Mononuclear cell (primary cell): ENCODE measurements around the gene SLC22A4. TPM values are rescaled to one million over a fixed set of nuclear protein-coding genes. Genes with fewer than 3 reads are reported as not detected.

Experiments
- H3K27me3 ChIP-seq: 2 replicates; pipeline ENCODE4 v1.6.0; 2011; ENCODE audit warnings: low read length, control low read depth; ENCODE audit not compliant: insufficient read depth
- H3K4me1 ChIP-seq: 2 replicates; pipeline ENCODE4 v1.5.1; 2011; ENCODE audit warnings: mild to moderate bottlenecking, low read length, control low read depth; ENCODE audit not compliant: insufficient read depth
- H3K4me3 ChIP-seq: 2 replicates; pipeline ENCODE4 v1.5.1; 2011; ENCODE audit warnings: mild to moderate bottlenecking, low read length, moderate library complexity
- H3K9me3 ChIP-seq: 2 replicates; pipeline ENCODE4 v1.5.1; 2011; ENCODE audit warnings: low read depth, mild to moderate bottlenecking, control low read depth, low read length
- total RNA-seq: library from RNA; depleted of rRNA; stranded (reverse); fragments of >200 nt; gene quantifications from one replicate; pipeline ENCODE4 v1.2.3, GENCODE V29; 2012

The SLC22A4 gene
- total RNA-seq, 1 donor = 2.2 TPM

DNA sequence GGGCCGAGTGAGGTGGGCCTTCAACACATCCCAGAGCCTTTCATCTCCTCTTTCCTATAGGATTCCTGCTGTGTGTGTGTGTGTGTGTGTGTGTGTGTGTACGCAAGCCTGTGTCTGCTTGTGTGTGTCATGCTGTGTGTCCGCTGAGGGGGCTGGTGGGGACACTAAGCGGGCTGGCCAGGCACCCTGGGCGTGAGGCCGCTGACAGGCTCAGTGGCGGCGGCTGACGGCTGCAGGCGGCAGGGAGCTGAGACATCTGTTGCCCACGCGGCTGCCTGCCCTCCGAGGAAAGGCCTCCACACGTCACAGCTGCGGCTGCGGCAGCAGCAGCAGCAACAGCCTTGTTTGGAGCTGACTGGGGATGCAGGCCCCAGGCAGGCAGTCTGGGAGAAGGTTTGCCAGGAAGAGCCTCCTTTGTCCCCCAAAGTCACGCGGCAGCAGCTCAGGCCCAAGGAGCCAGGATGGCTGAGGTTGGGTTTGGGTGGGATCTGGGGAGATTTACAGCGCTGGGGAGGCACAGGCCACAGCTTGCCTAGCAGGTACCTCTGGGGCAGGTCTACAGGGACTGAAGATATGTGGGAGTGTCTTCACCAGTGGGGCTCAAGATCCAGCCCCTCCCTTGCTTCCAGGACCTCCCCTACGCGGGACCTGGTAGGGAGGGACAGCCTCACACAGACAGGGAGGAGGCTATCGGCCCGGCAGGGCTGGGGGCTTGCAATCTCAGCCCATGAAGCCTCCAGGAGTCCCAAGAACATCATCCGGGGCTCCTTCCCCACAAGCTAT is 34.9 kb upstream of the SLC22A4 start:
- Histone ChIP-seq H3K4me1 (no peaks in the 10 kb centered on the region), H3K27me3 (peaks cover 17% of the 10 kb centered on the region), H3K9me3 (no peaks in the 10 kb centered on the region), H3K4me3 (no peak overlapping the region)

GRCh38 chr5:132260051-132260450 is 34.1 kb upstream of the SLC22A4 start:
- Histone ChIP-seq H3K4me1 (no peaks in the 10 kb centered on the region), H3K27me3 (peaks cover 17% of the 10 kb centered on the region), H3K9me3 (no peaks in the 10 kb centered on the region), H3K4me3 (no peak overlapping the region)

- H3K4me3 ChIP-seq = no peak overlapping the region
- no peaks in the 10 kb centered on the region for H3K9me3 ChIP-seq
- no peaks in the 10 kb centered on the region for H3K4me1 ChIP-seq
- H3K27me3 ChIP-seq = peaks cover 14% of the 10 kb centered on the region
Observed at GRCh38 chr5:132260714-132261551, 33.3 kb upstream of the SLC22A4 start.

GRCh38 chr5:132261881-132262845 is 32.0 kb upstream of the SLC22A4 start:
- no peak overlapping the region for H3K4me3 ChIP-seq
- no peaks in the 10 kb centered on the region for H3K9me3 ChIP-seq
- H3K27me3 ChIP-seq = peaks cover 6% of the 10 kb centered on the region
- no peaks in the 10 kb centered on the region for H3K4me1 ChIP-seq

DNA sequence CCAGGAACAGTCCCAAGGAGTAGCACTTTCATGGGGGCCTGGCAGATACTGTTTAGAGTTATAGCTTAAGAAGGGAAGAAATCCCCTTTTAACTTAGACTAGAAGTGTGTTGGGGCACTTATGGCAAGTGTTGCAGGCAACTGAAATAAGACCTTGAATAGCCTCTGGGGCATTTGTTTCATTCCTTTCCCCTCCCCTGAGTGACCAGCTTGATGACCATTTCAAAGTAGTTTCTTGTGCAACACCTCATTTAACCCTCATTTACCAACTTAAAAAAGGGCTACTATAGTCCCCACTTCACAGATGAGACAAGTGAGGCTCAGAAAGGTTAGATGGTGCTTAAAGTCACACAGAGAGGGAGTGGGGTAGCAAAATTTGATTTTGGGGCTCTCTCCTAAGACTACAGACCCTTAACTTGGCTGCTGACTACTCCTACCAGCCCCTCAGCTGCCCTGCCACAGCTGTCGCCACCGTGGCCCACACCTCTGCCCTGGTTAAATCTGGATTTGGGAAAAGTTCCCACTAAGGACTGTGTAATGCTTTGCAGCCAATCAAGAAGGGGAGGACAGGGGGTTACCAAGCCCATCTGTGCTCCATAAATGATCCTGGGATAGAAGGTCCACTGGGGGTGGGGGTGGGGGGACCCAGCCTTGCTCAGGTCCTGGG is 31.2 kb upstream of the SLC22A4 start:
- Histone ChIP-seq H3K4me1 (no peaks in the 10 kb centered on the region), H3K4me3 (no peak overlapping the region), H3K9me3 (no peaks in the 10 kb centered on the region), H3K27me3 (peaks cover 3% of the 10 kb centered on the region)

GRCh38 chr5:132263548-132264261 is 30.5 kb upstream of the SLC22A4 start:
- Histone ChIP-seq H3K4me3 (no peak overlapping the region), H3K27me3 (no peaks in the 10 kb centered on the region), H3K9me3 (no peaks in the 10 kb centered on the region), H3K4me1 (no peaks in the 10 kb centered on the region)

- Histone ChIP-seq H3K4me1 (no peaks in the 10 kb centered on the region), H3K27me3 (no peaks in the 10 kb centered on the region), H3K4me3 (no peak overlapping the region), H3K9me3 (no peaks in the 10 kb centered on the region)
Observed at GRCh38 chr5:132264546-132265335, 29.5 kb upstream of the SLC22A4 start.

DNA sequence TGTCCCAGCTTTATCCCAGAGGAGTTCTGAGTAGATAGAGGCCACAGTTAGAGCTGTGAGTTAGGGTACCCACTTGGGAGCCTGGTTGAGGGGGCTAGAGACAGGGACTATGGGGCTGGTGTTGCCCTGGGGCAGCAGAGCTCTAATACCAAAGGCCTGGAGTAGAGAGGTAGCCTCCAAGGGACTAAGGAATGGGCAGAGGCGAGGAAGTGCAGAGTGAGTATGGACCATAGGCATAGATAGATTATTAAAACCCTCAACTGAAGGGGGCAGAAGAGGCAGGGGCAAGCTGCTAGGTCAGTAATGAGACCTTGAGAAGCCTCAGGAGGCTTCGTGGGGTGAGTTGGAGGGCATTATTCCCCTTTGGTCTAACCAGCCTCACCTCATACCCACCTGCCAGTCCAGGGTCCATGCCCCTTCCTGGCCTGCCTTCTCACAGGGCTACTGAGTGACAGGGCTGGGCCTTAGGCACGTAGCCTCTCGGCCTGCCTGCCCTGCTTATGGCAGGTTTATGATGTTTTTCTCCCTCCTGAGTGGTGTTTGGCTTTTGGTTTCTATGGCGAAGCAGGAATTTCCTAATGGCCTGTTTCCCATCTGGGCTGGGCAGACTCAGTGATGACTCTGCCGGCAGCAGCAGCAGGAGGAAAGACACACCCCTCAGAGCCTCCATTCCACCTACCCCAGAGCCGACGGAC is 28.7 kb upstream of the SLC22A4 start:
- Histone ChIP-seq H3K4me3 (no peak overlapping the region), H3K4me1 (no peaks in the 10 kb centered on the region), H3K27me3 (no peaks in the 10 kb centered on the region), H3K9me3 (no peaks in the 10 kb centered on the region)

DNA sequence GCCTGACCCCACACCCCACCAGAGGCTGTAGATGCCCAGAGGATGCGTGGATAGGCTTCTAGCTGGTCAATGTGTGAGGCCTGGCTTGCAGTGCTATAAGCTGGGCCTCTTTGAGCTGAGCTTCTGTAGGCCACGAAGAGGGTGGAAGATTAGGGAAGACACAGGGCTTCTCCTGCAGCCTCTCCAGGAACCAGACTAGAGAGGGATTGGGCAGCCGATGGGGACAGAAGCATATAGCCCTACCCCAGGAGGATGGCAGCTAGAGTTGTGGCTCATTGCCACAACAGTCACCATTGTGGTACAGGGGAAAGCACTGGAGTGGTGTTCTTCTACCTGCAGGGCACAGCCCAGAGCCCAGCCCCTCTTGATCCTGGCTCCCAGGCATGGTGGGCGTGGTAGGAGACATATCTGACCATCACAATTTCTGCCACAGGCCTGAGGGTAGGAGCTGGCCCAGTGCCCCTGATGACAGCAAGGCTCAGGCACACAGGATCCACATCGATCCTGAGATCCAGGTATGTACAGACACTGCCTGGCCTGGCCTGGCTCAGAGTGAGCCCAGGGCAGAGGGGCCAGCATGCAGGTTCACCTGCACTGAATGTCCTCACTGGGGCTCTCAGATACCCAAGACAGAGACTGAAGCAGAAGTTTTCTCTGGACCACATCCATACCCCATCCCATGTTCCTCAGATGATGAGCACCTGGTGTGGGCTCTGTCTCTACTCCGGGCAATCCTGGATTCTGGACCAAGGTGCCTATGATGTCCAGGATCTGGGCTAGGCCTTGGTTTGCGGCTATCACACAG is 28.0 kb upstream of the SLC22A4 start:
- H3K4me1 ChIP-seq = no peaks in the 10 kb centered on the region
- no peaks in the 10 kb centered on the region for H3K27me3 ChIP-seq
- no peaks in the 10 kb centered on the region for H3K9me3 ChIP-seq
- H3K4me3 ChIP-seq = no peak overlapping the region

GRCh38 chr5:132266836-132267160 is 27.4 kb upstream of the SLC22A4 start:
- H3K4me1 ChIP-seq = no peaks in the 10 kb centered on the region
- no peaks in the 10 kb centered on the region for H3K27me3 ChIP-seq
- H3K4me3 ChIP-seq = no peak overlapping the region
- no peaks in the 10 kb centered on the region for H3K9me3 ChIP-seq

GRCh38 chr5:132267166-132267739 is 26.9 kb upstream of the SLC22A4 start:
- Histone ChIP-seq H3K4me1 (no peaks in the 10 kb centered on the region), H3K4me3 (no peak overlapping the region), H3K9me3 (no peaks in the 10 kb centered on the region), H3K27me3 (no peaks in the 10 kb centered on the region)
